Measurements from ENCODE around the gene C2CD4D.

GRCh38 chr1:151887028-151887427 is 47.4 kb upstream of the C2CD4D start:
- no peak for TF ChIP-seq POLR2AphosphoS5 (IDR thresholded peaks at IDR 0.05; ENCODE audit: low read depth, low read length)
- TF ChIP-seq FOXP2 (optimal IDR thresholded peaks at IDR 0.05; ENCODE audit: borderline replicate concordance, extremely low read depth, extremely low read length, insufficient read depth) = no peak
- TF ChIP-seq TAF1 (IDR thresholded peaks at IDR 0.05; ENCODE audit: borderline replicate concordance, insufficient read depth, low read length) = no peak
- TF ChIP-seq, protein P1, sequence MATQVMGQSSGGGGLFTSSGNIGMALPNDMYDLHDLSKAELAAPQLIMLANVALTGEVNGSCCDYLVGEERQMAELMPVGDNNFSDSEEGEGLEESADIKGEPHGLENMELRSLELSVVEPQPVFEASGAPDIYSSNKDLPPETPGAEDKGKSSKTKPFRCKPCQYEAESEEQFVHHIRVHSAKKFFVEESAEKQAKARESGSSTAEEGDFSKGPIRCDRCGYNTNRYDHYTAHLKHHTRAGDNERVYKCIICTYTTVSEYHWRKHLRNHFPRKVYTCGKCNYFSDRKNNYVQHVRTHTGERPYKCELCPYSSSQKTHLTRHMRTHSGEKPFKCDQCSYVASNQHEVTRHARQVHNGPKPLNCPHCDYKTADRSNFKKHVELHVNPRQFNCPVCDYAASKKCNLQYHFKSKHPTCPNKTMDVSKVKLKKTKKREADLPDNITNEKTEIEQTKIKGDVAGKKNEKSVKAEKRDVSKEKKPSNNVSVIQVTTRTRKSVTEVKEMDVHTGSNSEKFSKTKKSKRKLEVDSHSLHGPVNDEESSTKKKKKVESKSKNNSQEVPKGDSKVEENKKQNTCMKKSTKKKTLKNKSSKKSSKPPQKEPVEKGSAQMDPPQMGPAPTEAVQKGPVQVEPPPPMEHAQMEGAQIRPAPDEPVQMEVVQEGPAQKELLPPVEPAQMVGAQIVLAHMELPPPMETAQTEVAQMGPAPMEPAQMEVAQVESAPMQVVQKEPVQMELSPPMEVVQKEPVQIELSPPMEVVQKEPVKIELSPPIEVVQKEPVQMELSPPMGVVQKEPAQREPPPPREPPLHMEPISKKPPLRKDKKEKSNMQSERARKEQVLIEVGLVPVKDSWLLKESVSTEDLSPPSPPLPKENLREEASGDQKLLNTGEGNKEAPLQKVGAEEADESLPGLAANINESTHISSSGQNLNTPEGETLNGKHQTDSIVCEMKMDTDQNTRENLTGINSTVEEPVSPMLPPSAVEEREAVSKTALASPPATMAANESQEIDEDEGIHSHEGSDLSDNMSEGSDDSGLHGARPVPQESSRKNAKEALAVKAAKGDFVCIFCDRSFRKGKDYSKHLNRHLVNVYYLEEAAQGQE (IDR thresholded peaks at IDR 0.05; ENCODE audit: insufficient read depth in 1 of 2, low read depth in 2 of 2, low read length in 2 of 2) = no peak
